Skin epidermis (tissue), 12 donors: ENCODE results near the gene HIP1R.

ENCODE experiments used
- H3K27ac ChIP-seq, 21 experiments: fragments of 200-600 bp; sonication (generic) in 11 of 21; one replicate each; pipeline ENCODE4 v1.5.0; 2020; ENCODE audit warnings: mild to moderate bottlenecking in 3 of 21, inconsistent platforms in 2 of 21, moderate library complexity in 2 of 21
- H3K4me3 ChIP-seq, 7 experiments: fragments of 200-600 bp; sonication (generic) in 2 of 7; one replicate each; pipeline ENCODE4 v1.5.0; 2020; ENCODE audit warnings: inconsistent platforms in 2 of 7, mild to moderate bottlenecking in 2 of 7, moderate library complexity in 1 of 7

Gene HIP1R

DNA sequence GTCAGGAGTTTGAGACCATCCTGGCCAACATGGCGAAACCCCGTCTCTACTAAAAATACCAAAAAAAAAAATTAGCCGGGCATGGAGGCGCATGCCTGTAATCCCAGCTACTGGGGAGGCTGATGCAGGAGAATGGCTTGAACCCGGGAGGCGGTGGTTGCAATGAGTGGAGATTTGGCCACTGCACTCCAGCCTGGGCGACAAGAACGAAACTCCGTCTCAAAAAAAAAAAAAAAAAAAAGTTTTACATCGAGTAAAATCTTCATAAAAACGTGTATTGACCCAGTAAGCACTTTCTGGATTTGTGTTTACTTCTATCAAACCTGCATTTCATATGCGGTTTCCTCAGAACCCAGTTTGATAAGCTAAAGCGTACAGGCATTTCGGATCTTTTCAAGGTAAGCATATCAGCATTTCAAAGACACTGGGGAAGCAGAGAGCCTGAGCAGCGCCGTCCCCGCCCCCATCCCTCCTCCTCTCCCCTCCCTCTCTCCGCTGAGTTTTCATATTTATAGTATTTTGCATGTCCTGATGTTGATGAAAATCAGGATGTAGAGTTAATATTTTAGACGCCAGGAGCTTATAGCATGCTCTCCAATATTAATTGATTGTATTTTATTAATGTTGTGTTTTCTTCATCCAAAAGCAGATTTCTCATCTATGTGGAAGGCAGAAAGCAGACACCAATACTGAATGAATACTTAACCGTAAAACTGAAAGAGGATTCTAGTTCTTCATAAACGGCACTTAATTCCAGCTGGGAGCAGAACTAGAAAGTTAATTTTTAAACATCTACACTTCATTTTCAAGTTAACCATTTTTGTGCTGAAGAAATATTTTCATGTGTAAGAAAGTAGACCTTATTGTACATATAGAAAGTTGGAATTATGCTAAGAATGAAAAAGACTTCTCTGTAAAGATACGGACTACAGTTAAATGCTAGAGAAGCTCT is 9.2 kb upstream of the HIP1R start:
- H3K4me3 ChIP-seq, result peak overlapping the region in 2 of 7 experiments; percentile 5 to 15
- no peak overlapping the region for H3K27ac ChIP-seq

DNA sequence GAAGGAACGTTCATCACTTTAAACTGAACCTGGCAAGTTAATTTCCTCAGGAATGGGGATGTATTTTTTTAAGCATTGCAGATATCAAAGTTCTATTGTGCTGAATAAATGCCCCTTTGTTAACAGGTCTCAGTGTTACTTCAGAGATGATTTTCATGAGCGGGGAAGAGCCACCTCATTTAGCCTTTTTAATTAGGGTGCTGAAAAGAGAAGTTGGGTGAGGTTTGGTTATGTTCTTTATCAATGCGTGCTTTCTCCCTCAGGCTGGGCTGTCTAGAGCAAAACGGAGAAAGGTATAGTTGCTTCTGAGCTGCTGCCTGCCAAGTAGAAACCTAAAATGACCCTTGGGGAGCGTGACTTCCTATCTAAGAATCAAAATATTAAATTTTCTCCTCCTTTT is 8.0 kb upstream of the HIP1R start:
- H3K27ac ChIP-seq, result no peak overlapping the region
- H3K4me3 ChIP-seq, result no peak overlapping the region

GRCh38 chr12:122830517-122831214 is 4.6 kb upstream of the HIP1R start:
- Histone ChIP-seq H3K4me3 (no peak overlapping the region), H3K27ac (no peak overlapping the region)

GRCh38 chr12:122834104-122834920 is 945 bp upstream of the HIP1R start:
- peak overlapping the region; percentile 52 to 80 (median 64) for H3K4me3 ChIP-seq
- H3K27ac ChIP-seq, result peak overlapping the region in 11 of 21 experiments; percentile 0 to 91 (median 39)

- H3K27ac ChIP-seq, result peak overlapping the region; percentile 37 to 92 (median 83)
- H3K4me3 ChIP-seq, result peak overlapping the region; percentile 52 to 80 (median 64)
Measured at GRCh38 chr12:122835750-122836026, 431 bp downstream of the HIP1R start.

- Histone ChIP-seq H3K4me3 (peak overlapping the region; percentile 52 to 80 (median 64)), H3K27ac (peak overlapping the region; percentile 37 to 92 (median 83))
Measured at GRCh38 chr12:122836027-122836921, 1.0 kb downstream of the HIP1R start.

DNA sequence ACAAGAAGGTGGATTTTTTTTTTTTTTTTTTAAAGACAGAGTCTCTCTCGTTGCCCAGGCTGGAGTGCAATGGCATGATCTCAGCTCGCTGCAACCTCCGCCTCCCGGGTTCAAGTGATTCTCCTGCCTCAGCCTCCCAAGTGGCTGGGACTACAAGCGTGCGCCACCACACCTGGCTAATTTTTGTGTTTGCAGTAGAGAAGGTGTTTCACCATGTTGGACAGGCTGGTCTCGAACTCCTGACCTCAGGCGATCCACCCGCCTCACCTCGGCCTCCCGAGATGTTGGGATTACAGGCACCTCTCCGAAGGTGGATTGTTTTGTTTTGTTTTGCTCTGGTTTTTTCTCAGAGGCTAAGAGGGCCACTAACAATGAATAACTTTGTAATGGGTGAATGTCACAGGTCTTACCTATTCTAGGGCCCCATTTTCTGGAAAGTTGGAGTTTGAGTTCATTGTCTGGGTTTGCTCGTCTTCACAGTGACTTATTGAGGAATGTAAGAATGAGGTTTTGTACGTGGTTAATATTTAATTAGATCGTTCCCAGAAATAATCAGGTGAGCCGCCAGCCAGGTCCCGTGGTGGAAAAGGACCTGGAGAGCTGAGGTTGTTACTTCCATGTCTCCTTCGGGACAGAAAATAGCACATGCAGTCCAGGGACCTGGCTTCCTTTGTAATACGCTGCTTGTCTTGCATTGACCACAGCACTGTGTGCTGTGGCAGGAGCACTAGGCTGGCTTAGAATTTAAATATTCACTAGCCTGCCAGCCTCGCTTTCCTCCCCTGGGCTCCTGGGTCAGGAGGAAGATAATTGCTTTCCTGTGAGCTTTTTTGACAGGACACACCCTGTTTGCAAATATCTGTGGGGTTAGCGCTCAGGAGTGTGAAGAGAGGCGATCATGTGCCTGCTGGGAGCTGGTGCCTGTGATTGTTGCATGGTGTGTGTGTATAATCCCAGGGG is 2.3 kb downstream of the HIP1R start:
- H3K27ac ChIP-seq, result peak overlapping the region in 8 of 21 experiments; percentile 9 to 91 (median 37)
- peak overlapping the region in 1 of 7 experiments; percentile 64 for H3K4me3 ChIP-seq

- Histone ChIP-seq H3K4me3 (no peak overlapping the region), H3K27ac (peak overlapping the region in 2 of 21 experiments; percentile 9 to 55)
Measured at GRCh38 chr12:122838841-122839240, 3.6 kb downstream of the HIP1R start.

DNA sequence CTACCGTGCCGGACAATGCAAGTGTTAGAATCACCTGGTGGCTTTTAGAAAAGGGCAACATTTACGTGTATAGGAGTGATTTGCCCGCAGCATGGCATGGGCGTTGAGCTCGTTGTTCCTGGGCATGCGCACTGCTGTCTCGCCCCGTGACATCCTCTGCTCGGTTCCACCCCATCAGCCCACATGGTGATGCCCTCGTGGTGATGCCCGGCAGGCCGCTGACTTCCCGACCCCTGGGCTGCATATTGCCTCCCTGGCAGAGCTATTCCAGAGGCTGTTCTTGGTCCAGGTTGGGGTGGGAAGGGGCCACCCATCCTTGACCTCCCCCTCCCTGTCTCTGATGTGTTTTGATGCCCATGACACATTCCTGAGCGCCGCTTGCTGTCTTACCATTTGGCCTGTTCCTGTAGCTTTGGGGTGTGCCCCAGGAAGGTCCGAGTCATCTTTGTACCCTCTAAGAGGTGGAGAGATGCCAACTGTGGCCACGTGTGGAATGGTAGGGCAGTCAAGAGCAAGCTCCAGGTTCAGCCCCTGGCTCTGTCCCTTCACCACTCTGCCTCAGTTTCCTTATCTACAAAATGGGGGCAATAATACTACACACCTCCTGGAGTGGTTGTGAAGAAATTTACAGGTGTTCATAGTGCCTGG is 4.8 kb downstream of the HIP1R start:
- Histone ChIP-seq H3K27ac (peak overlapping the region in 7 of 21 experiments; percentile 16 to 67 (median 55)), H3K4me3 (no peak overlapping the region)

GRCh38 chr12:122840580-122841513 is 5.6 kb downstream of the HIP1R start:
- Histone ChIP-seq H3K27ac (peak overlapping the region in 16 of 21 experiments; percentile 10 to 76 (median 50)), H3K4me3 (no peak overlapping the region)

GRCh38 chr12:122841544-122842321 is 6.5 kb downstream of the HIP1R start:
- Histone ChIP-seq H3K4me3 (no peak overlapping the region), H3K27ac (peak overlapping the region in 14 of 21 experiments; percentile 9 to 76 (median 47))

DNA sequence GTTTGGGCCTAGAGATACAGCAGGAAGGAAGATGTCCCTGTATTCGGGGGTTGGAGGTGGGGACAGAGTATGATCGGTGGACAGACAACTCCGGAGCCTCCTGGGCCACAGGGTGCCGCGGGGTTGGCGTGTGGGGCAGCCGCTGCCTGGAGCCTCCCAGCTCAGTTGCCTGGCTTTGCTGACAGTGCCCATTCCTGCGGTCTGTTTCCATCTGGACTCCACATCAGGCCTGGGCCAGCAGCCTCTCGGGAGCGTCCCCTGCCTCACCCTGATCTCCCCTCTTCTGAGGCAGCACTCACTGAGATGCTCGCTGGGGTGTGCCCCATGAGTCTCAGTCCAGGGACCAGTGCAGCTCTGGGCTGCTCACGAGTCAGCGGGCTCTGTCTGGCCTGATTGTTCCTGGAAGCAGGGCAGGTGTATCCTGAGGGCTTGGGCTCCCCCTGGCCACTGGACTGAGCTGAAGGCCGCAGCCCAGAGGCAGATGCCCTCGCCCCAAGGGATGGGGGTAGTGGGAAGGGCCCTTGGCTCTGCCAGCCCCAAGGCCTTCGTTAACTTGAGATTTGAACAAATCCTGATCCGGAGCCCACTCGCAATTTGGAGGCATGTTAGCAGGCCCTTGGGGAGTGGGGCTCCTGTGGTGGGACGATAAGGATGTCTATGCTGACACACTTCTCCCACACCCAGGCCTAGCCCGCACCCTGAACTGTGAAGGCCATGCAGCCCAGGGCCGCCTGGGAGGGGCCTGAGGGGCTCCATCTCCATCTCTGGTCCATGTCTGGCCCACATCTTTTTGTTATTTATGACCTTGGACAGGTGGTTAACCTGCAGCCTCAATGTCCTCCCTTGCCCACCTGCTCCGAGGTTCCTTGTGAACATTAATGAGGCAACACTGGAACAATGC is 7.5 kb downstream of the HIP1R start:
- Histone ChIP-seq H3K27ac (peak overlapping the region in 6 of 21 experiments; percentile 14 to 76 (median 48)), H3K4me3 (no peak overlapping the region)

- H3K27ac ChIP-seq, result no peak overlapping the region
- H3K4me3 ChIP-seq, result no peak overlapping the region
Measured at GRCh38 chr12:122843455-122843854, 8.2 kb downstream of the HIP1R start.

DNA sequence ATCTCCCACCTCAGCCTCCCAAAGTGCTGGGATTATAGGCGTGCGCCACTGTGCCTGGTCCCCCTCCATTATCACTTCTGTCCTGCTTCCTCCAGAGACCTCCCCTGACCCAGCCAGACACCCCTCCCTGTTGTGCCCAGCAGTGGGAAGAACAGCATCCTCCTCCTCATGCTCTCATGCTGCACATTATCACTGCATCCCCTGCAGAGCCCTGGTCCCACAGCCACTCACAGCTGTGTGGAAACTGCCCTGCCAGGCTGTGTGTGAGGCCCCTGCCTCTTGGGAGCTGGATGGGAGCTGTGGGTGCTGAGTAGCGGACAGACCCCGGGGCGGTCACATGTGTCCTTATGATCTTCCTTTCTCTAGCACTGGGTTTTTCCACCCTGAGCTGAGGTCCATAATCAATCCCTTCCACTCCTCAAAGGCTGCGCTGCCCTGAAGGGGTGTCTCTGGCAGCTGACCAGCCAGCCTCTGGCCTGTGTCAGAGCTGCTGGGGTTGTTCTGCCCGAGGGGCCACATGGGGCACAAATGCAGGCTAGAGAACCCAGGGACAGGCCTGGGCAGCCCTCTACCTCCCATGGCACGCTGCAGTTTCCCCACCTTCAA is 9.2 kb downstream of the HIP1R start:
- no peak overlapping the region for H3K4me3 ChIP-seq
- H3K27ac ChIP-seq, result peak overlapping the region in 3 of 21 experiments; percentile 15 to 17 (median 16)
